ENCODE results near the gene MAP4K3. TPM values are rescaled to one million over a fixed set of nuclear protein-coding genes. Genes with fewer than 3 reads are reported as not detected.
"Not testable (repeated sequence)": the region's sequence is repeated elsewhere in the genome, so short reads cannot be mapped to it uniquely, and the experiment has no call there.

MAP4K3 gene
- total RNA-seq, 3 donors from 2014 or later = 32.7 to 50.4 (median 39.9) TPM

GRCh38 chr2:39326644-39327043, 110.4 kb downstream of the MAP4K3 start:
- no peak overlapping the region for H3K4me3 ChIP-seq
- no peak for ATAC-seq
- DNase-seq = no peak
- no peaks in the 10 kb centered on the region for H3K9me3 ChIP-seq
- intact Hi-C loops (cut with DNase I, micrococcal nuclease) = no loop called here
- no peak for TF ChIP-seq CTCF (IDR thresholded peaks at IDR 0.05)
- no peaks in the 10 kb centered on the region for H3K4me1 ChIP-seq (ENCODE audit: low read depth)
- no peaks in the 10 kb centered on the region for H3K36me3 ChIP-seq (ENCODE audit: low read depth)

GRCh38 chr2:39325966-39326365, 111.1 kb downstream of the MAP4K3 start:
- no peak for ATAC-seq
- Histone ChIP-seq H3K36me3 (ENCODE audit: low read depth) (no peaks in the 10 kb centered on the region), H3K4me3 (no peak overlapping the region), H3K4me1 (ENCODE audit: low read depth) (no peaks in the 10 kb centered on the region), H3K9me3 (no peaks in the 10 kb centered on the region)
- no peak for TF ChIP-seq CTCF (IDR thresholded peaks at IDR 0.05)
- intact Hi-C loops (cut with DNase I, micrococcal nuclease) = no loop called here
- DNase-seq = no peak

- intact Hi-C loops (cut with DNase I, micrococcal nuclease); ATAC-seq: not testable (repeated sequence)
These were observed 115.7 kb downstream of the MAP4K3 start for GRCh38 chr2:39321056-39322035.

GRCh38 chr2:39320162-39320561, 116.9 kb downstream of the MAP4K3 start:
- DNase-seq (no peak), ATAC-seq (no peak)
- intact Hi-C loops (cut with DNase I, micrococcal nuclease) = no loop called here
- no peaks in the 10 kb centered on the region for H3K4me1 ChIP-seq (ENCODE audit: low read depth)
- no peaks in the 10 kb centered on the region for H3K9me3 ChIP-seq
- H3K36me3 ChIP-seq (ENCODE audit: low read depth) = no peaks in the 10 kb centered on the region
- no peak for TF ChIP-seq CTCF (IDR thresholded peaks at IDR 0.05)
- no peak overlapping the region for H3K4me3 ChIP-seq

More at GRCh38 chr2:39321056-39322035, 115.7 kb downstream of the MAP4K3 start:
- not testable (repeated sequence) for H3K36me3 ChIP-seq (ENCODE audit: low read depth); H3K4me1 ChIP-seq (ENCODE audit: low read depth); DNase-seq; H3K4me3 ChIP-seq; H3K9me3 ChIP-seq

- H3K4me3 ChIP-seq = no peak overlapping the region
- no peaks in the 10 kb centered on the region for H3K4me1 ChIP-seq (ENCODE audit: low read depth)
- no peak for TF ChIP-seq CTCF (IDR thresholded peaks at IDR 0.05)
- no peaks in the 10 kb centered on the region for H3K36me3 ChIP-seq (ENCODE audit: low read depth)
- intact Hi-C loops (cut with DNase I, micrococcal nuclease) = no loop called here
- ATAC-seq = no peak
- H3K9me3 ChIP-seq = no peaks in the 10 kb centered on the region
- no peak for DNase-seq
These were observed 123.5 kb downstream of the MAP4K3 start for GRCh38 chr2:39313575-39313974.

- H3K4me3 ChIP-seq = no peak overlapping the region
- H3K4me1 ChIP-seq (ENCODE audit: low read depth) = no peaks in the 10 kb centered on the region
- intact Hi-C loops (cut with DNase I, micrococcal nuclease) = no loop called here
- ATAC-seq (no peak), DNase-seq (no peak)
- H3K36me3 ChIP-seq (ENCODE audit: low read depth) = no peaks in the 10 kb centered on the region
- no peak for TF ChIP-seq CTCF (IDR thresholded peaks at IDR 0.05)
- no peaks in the 10 kb centered on the region for H3K9me3 ChIP-seq
These were observed 125.6 kb downstream of the MAP4K3 start for GRCh38 chr2:39311469-39311868.
